Skin of body (tissue), 3 donors: ENCODE measurements around the gene RAB40B. TPM values are rescaled to one million over a fixed set of nuclear protein-coding genes. Genes with fewer than 3 reads are reported as not detected.

Experiments used
- DNase-seq: peaks from one replicate; lab custom pipeline; 2025; lab: John Stamatoyannopoulos, UW
- small RNA-seq: library from RNA; depleted of rRNA; stranded (forward); fragments of <200 nt; gene quantifications from one replicate; pipeline ENCODE3, GENCODE V24; 2014; ENCODE audit warnings: low replicate concordance
- total RNA-seq: library from RNA; depleted of rRNA; stranded (reverse); fragments of >200 nt; gene quantifications from one replicate; pipeline ENCODE4 v1.2.3, GENCODE V29; 2014

RAB40B gene
- total RNA-seq, 1 donor from 2014 or later, result 7.5 TPM

- DNase-seq, result no peak
Observed at GRCh38 chr17:82616021-82616711, 82.3 kb downstream of the RAB40B start.

- DNase-seq, result no peak
Observed at GRCh38 chr17:82615084-82616020, 83.1 kb downstream of the RAB40B start.

- no peak for DNase-seq
Observed at GRCh38 chr17:82614095-82614631, 84.3 kb downstream of the RAB40B start.

DNA sequence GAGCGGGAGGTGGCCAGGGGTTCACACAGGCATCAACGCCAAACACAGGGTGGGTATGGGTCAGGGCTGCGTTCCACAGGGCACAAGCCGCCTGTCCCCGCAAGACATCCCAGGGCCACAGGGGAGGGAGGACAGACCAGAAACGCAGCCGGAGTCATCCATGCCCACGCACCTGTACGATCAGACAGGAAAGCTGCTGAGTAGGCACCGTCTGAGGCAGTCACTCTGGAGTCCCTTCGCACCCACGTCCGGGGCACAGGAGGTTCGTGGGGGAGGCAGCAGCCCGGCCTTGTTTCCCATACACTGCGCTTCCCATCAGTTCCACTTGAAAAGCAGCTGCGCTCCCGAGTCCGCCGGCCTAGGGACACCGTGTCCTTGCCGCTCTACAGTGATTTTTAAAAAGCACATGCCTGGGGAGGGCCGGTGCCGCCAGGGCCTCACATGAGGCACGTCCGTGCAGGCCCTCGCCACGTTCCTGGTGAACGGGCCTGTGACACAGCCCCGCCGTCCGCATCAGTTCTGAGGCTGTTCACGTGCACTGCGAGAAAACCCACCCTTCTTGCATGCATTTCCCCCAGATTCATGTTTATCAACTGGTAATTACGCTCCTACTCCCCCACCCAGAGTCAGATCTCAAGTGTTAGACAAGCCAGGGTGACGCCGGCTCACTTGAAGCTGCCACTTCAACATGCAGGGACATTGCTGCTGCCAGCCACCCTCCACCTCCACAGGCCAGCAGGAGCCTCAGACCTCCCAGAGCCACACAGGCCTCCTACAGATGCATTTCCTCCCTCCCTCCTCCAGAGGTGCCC is 85.0 kb downstream of the RAB40B start:
- no peak for DNase-seq

- no peak for DNase-seq
Observed at GRCh38 chr17:82611140-82612058, 87.1 kb downstream of the RAB40B start.

- no peak for DNase-seq
Observed at GRCh38 chr17:82609655-82610054, 88.8 kb downstream of the RAB40B start.

DNA sequence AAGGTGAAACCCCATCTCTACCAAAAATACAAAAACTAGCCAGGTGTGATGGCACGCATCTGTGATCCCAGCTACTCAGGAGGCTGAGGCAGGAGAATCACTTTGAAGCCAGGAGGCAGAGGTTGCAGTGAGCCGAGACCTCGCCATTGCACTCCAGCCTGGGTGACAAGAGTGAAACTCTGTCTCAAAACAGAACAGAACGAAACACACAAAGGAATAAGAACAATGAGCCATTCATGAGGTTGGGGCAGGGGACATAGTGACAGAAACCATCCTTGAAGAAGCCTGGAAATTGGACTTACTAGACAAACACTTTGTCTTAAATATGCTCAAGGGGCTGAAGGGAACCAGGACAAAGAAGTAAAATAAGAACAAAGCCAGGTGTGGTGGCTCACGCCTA is 89.7 kb downstream of the RAB40B start:
- no peak for DNase-seq

GRCh38 chr17:82605939-82606600 is 92.4 kb downstream of the RAB40B start:
- DNase-seq, result no peak

Small RNAs within 50 kb of the gene (small RNA-seq; reads per million reads assigned to genes)
- gene MIR4525, result not detected

Other genes starting within 250 kb of the RAB40B start
- 24.8 TPM for gene CYBC1, start 247.9 kb downstream of the RAB40B start, total RNA-seq
- 36.0 TPM for gene NARF, start 240.0 kb downstream of the RAB40B start, total RNA-seq
- gene FOXK2, start 179.0 kb downstream of the RAB40B start, total RNA-seq, result 25.4 TPM
- 54.9 TPM for gene WDR45B, start 50.3 kb downstream of the RAB40B start, total RNA-seq
- gene FN3KRP, start 18.0 kb upstream of the RAB40B start, total RNA-seq, result 20.1 TPM
- gene FN3K, start 36.9 kb upstream of the RAB40B start, total RNA-seq, result 8.1 TPM
- gene TBCD, start 53.4 kb upstream of the RAB40B start, total RNA-seq, result 44.5 TPM
- gene ZNF750, start 141.3 kb upstream of the RAB40B start, total RNA-seq, result 31.3 TPM